HG03175 (cell line): ENCODE data around the gene SH3PXD2A.
"Not testable (repeated sequence)": the region's sequence is repeated elsewhere in the genome, so short reads cannot be mapped to it uniquely, and the experiment has no call there.

Source experiments
- ATAC-seq: cut with Tn5 transposase; IDR thresholded peaks from one replicate; pipeline ENCODE4 v1.9.1; 2021; ENCODE audit warnings: mild to moderate bottlenecking, moderate library complexity; ENCODE audit not compliant: unreplicated experiment

SH3PXD2A gene

GRCh38 chr10:103636492-103636891 lies 218.9 kb downstream of the SH3PXD2A start:
- ATAC-seq = no peak

- ATAC-seq = no peak
These were observed 219.8 kb downstream of the SH3PXD2A start for GRCh38 chr10:103635580-103635979.

GRCh38 chr10:103633846-103634245 lies 221.5 kb downstream of the SH3PXD2A start:
- ATAC-seq = no peak

GRCh38 chr10:103632871-103633270 lies 222.5 kb downstream of the SH3PXD2A start:
- ATAC-seq = not testable (repeated sequence)

- no peak for ATAC-seq
These were observed 223.1 kb downstream of the SH3PXD2A start for GRCh38 chr10:103632247-103632642.

GRCh38 chr10:103630156-103630555 lies 225.2 kb downstream of the SH3PXD2A start:
- ATAC-seq = no peak

- ATAC-seq = no peak
These were observed 225.8 kb downstream of the SH3PXD2A start for GRCh38 chr10:103629581-103629980.

GRCh38 chr10:103627893-103628292 lies 227.5 kb downstream of the SH3PXD2A start:
- no peak for ATAC-seq

- ATAC-seq = no peak
These were observed 228.1 kb downstream of the SH3PXD2A start for GRCh38 chr10:103627111-103627892.

- ATAC-seq = no peak
These were observed 229.2 kb downstream of the SH3PXD2A start for GRCh38 chr10:103626178-103626577.

- ATAC-seq = no peak
These were observed 232.3 kb downstream of the SH3PXD2A start for GRCh38 chr10:103622935-103623574.

GRCh38 chr10:103622286-103622685 lies 233.1 kb downstream of the SH3PXD2A start:
- ATAC-seq = no peak

- no peak for ATAC-seq
These were observed 233.6 kb downstream of the SH3PXD2A start for GRCh38 chr10:103621783-103622125.

- no peak for ATAC-seq
These were observed 234.2 kb downstream of the SH3PXD2A start for GRCh38 chr10:103620891-103621782.

- ATAC-seq = no peak
These were observed 235.0 kb downstream of the SH3PXD2A start for GRCh38 chr10:103620352-103620740.

GRCh38 chr10:103619424-103620351 lies 235.7 kb downstream of the SH3PXD2A start:
- no peak for ATAC-seq

GRCh38 chr10:103618575-103619423 lies 236.6 kb downstream of the SH3PXD2A start:
- no peak for ATAC-seq

- no peak for ATAC-seq
These were observed 237.6 kb downstream of the SH3PXD2A start for GRCh38 chr10:103617602-103618385.
